HG02763 (cell line): ENCODE results near the gene KAT6B.

Source experiments
- ATAC-seq: cut with Tn5 transposase; IDR thresholded peaks from one replicate; pipeline ENCODE4 v1.9.1; 2021; ENCODE audit warnings: mild to moderate bottlenecking, moderate library complexity; ENCODE audit not compliant: unreplicated experiment

Gene KAT6B

DNA sequence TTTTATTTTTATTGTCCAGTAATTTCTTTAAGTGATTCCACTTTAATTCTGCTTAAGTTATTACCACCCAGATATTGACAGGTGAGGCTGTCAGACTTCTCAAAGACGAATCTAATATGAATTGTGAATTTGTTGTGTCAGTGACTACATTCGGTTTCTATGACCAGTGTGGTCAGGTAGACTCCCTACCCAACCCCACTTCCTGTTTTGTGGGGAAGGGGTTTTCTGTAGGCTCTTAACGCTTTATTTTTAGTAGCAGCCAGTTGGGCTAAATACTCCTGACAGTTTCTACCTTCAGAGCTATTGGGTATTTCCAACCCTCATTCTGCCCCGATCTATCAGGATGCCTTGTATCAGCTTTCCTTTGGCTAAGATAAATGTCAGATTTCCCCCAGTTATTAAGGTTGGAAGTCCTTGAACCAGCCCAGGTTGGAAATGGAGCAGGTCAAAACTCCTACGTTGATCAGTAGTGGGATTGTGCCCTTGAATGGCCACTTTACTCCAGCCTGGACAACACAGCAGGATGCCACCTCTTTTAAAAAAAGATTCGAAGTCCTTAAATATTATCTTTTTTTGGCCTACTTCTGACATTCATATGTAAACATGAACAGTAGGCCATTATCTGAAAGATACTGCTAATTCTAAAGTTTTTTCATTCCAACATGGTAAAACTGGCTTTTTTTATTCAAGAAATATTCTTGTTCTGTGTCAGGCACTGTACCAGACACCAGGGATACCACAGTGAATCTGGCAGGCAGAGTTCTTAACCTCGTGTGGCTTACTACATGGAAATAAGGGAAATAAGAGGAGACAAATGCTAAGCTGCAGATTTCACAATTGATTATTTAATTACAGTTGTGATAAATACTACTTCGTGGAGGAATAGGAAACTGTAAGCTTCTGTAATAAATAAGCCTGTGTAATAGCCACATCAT, 151.8 kb downstream of the KAT6B start:
- ATAC-seq, result peak; percentile 75

DNA sequence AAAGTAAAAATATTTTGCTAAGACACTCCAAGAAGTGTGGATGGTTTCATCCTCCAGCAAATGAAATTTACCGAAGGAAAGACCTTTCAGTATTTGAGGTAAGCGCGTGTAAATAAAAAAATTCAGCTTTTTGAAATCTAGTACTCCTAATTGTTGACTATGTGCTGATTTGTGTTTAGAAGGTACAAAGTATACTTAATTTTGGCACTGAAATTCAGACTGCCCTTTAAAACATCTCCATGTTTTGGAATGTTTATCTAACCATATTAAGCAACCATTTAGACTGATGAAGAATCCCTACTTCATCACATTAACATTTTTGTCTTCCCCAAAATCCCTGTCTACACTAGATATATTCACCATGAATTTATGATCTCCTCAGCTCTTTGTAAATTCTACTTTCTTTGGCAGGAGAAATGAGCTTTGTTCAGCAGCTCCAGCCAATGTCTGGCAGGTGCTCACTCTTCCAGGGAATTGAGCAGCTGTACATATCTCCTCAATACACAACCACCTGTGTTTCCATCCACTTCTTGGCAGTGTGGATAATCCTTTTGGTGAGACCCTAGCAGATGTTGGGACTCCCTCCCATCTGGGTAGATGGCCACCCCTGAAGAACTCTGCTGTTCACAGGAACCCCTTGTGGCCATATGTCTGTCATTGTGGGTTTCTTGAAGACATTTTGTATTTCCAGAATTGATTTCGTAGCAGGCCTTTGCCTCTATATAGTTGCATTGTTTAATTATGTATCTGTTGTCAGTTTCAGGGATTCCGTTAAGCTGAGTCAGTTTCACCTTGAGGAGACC, 155.6 kb downstream of the KAT6B start:
- ATAC-seq, result no peak

DNA sequence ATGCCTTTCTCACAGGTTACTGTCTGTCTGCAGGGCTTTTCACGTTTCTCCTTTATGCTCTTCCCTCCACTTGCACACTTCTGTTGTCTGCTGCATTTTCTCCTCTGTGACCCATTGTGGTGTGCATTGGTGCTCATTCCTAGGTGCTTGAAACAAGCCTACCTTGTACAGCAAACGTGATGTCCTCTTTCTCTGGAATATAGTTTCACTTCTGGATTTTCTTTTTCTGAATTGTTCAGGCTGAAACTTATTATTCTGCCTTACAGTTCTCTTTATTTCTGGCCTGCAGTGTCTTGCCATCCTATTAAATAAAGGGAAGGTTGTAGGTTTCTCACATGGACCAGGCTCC, 156.2 kb downstream of the KAT6B start:
- no peak for ATAC-seq

DNA sequence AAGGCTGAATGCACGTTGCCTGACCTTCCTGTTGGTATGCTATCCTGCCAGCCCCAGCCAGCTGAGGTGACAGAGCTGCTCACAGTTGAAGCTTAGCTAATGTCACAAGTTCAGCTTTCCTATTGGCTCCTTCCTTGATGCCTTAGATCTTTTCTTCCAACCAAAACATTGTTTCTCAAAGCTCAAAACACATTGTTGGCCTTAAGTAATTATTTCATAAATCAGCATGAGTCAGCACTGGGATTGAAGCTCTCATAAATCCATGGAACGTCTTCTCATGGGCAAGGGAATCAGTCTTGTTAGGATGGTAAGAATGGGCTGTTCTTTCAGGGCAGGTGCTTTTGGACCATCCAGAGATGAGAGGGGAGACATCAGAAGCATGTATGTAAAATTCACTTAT, 157.0 kb downstream of the KAT6B start:
- ATAC-seq, result no peak

DNA sequence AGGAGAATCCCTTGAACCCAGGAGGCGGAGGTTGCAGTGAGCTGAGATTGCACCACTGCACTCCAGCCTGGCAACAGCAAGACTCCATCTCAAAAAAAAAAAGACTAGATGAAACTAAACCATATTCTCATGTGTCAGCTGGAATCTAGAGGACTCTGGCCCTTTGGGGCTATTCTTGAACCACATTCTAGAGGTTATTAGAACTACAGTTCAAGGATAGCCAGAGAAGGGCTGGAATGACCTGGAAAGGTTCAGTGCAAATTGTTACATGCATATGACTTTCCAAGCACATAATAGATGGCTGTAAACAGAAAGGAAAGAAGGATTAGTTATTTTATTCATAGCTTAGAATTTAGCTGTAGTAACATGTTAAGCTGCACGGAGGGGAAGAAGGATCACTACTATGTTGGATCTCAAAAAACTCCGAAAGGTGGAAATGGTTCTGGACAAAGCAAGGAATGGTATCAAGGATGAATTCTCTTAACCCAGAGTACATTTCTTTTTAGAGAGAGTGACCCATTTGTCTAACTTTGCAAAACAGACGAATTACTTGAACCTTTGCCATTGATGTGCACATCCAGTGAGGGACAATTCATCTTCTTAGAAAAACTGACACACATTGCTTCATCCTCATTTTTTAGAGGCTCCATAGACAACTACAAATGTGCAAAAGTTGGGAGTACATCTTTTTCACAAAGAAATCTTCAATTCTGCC, 161.1 kb downstream of the KAT6B start:
- ATAC-seq, result no peak

DNA sequence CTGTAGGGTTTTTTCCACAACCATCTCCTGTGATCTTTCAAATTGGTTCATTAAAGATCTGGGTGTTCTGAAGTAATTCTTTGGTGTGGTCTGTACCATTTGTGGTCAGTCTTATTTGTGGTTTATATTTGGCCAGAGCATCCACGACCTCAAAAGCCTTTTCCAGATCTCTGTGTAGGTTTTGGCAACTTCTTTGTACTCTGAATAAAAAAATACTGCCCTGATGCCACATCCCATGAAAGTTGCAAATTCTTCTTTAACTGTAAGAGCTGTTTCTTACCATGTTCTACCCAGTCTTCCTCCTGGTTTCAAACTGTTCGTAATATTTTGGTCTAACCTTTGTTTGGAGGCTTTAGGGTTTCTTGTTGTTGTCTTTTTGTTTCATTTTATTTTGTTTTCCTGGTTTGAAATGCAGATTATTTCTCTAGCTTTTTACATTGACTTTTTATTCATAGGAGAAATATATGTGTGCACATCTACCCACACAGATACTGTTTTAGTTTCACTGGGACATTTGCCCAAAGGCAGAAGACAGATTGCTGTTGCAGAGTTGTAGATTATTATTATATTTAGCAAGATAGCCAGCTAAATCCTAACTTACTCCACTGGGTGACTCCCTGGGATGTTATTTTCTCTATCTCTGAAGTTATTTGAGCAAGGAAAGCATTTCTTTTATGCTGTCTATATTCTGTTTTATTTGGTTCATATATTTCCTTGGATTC, 161.8 kb downstream of the KAT6B start:
- no peak for ATAC-seq

DNA sequence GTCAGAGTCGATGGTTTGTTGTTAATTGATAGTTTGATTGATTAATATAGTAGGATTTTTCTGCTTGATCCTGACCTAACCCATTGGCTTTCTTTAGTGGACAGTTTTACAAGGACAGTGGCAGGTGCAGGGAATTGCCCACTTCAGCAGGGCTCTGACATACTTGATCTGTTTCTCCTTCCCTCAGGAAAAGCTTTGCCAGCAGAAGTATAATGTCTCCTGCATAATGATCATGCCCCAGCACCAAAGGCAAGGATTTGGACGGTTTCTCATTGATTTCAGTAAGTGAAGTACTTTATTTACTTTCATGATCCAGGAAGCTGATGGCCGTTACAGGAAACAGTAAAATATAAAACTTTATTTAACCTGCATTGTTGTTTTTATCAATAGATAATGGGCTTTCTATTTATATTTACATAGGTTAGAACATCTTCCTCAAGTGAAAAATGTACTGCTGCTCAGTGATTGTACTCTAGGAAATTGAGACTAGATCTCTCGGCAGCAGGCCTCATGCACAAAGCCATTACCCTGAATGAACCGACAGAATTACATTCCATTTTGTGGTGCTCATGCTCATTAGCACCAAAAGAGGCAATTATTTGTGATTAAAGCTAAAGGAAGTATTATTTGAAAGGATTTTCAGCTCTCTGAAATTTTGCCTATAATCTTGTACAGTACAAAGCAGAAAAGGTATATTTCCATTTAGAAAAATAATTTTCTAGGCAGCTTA, 162.6 kb downstream of the KAT6B start:
- no peak for ATAC-seq

DNA sequence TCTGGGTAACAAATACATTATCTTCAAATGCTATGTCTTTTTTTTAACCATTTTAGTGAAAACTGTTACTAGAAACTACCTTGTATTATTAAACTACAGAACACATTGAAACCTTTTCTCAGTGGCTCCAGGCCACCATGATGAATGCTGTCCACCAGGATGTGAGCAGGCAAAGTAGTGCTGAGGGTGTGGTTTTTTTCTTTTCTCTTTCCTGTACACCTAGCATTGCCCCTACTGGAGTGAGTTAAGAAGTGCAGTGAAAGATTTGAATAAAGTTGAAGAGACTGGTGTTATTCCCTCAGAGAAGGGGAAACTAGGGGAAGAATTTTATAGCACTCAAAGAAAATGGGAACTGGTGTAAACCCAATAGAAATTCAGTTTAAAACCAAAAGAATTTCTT, 165.0 kb downstream of the KAT6B start:
- ATAC-seq, result no peak

DNA sequence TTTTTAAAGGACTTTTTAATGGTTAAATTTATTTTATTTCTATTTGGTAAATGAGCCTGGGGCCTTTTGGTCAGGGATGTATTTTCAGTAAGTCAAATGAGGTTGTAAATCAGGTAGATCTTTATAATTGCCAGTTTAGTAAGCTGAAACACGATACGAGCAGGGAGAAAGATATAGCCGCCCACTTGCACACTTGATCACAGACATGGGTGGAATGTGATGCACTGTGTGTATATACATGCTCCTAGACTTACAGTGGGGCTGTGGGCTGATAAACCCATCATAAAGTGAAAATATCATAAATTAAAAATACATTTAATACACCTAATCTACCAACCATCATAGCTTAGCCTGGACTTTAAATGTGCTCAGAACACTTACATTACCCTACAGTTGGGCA, 165.7 kb downstream of the KAT6B start:
- no peak for ATAC-seq

DNA sequence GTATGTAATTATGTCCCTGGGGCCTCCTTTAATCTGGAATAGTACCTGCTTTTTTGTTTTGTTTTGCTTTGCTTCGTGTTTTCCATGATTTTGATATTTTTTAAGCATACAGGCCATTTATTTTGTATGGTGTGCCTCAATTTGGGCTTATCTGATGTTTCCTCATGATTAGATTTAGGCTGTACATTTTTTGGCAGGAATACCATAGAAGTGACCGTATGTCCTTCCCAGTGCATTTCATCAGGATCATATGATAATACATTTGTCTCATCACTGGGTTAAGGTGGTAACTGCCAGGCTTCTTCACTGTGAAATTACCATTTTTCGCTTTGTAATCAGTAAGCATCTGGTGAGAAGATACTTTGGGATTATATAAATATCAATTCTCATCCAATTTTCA, 167.2 kb downstream of the KAT6B start:
- ATAC-seq, result no peak

DNA sequence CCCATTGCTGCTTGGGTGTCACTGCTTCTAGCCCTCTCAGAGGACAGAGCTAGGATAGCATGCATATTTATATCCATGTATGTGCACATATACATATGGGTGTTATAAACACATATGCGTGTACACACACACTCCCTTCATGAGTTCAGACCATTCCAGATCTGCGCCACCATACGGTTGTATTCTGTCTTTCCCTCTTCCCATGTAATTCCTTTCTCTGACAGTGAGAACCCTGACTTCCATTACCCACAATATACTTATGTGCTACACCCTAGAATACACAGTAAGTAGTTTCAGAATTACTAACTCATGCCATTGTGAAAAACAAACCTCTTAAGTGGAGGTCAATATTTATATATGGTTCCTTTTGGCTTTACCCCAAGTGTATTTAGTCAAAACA, 168.5 kb downstream of the KAT6B start:
- ATAC-seq, result no peak

DNA sequence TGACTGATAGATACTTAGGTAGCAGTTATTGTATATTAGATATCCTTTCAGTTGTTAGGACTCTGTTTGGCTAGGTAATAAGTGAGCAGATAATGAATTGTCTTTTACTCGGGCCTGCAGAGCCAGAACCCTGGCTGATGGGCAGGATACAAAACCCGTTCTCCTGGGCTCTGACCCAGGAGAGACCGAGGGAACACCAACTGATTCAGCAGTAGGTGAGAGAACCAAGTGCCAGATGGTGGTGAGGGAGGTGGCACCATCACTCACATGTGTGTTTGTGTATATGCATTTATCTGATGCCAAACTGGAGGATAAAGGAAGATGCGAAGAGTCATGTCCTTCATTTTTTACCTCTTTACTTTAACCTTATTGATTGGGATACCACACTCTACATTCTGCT, 169.4 kb downstream of the KAT6B start:
- no peak for ATAC-seq

DNA sequence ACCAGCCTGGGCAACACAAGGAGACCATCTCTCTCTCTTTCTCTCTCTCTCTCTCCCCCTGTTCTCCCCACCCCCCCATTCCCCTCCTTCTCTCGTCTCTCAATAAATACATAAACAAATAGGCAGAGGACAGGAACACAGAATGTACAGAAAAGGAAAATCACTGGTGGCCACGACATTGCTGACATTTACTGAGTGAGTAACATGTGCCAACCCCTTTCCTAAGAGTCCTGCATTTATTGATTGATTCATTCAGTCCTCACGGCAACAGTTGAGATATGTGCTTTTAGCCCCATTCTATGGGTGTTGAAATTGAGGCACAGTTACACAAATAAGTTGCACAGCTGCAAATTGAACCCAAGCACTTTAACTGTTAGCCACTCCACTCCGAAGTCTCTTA, 170.8 kb downstream of the KAT6B start:
- ATAC-seq, result no peak

DNA sequence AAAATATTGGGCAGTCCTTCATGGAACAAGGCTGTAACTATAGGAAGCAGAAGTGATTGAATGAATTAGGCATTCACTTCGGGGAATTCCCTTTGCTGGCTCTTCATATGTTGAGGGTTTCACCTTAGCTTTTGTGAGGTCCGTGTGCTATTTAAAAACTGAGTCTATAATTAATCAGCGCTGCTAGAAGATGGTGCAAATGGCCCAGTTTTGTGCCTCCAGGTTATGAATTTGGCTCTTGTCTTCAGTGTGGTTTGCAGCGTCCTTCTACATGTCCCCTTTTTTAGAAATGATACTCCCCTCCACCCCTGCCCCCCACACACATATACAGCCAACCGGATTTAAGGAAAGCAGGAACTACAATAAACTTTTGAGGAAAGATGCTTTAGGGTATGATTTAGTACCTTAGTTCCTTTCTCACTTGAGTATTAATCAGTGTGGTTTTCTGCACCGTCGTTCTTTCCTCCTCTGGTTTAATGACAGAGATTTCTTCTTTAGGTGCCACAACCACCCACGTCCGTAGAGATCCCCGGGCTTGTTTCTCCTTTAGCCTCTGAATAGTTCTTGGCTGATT, 174.4 kb downstream of the KAT6B start:
- peak; percentile 80 for ATAC-seq

DNA sequence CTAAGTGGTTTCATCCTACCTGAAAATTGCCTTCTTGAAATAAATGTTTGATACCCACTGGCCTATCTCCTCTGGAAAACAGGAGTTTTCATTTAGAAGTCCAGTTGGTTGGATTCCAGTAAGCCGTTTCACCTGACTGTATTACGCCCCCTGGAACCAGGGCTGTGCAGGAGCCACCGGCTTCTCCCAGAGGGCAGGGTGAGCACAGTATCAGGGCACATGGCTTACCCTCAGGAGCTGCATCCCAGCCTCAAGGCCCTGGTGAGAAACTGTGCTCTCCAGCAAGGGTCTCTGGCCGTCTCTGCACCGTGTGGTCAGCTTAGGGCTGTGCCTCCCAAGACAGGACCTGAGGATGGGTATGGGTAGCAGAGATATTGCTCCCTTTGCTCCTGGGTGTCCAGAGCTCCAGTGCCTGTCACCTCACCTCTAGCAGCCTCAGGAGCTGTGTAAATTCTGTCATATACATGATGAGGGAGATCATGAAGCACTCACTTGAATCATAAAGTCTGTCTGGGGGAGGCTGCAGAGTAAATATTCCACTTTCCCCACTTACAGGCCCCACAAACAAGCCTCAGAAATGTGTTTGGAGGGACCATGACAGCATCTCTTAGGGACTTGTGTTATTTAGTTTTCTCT, 175.4 kb downstream of the KAT6B start:
- no peak for ATAC-seq

DNA sequence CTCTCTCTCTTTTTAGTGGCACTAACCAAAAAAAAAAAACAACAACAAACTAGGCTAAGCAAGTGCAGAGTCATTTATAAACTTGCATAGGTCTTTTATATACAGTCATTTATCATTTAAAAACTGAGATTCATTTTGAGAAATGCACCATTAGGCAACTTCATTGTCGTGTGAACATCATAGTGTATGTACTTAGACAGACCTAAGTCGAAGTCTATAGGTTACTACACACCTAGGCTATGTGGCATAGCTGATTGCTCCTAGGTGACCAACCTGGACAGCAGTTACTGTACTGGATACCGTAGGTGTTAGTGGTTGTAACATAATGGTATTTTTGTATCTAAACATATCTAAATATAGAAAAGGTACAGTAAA, 175.9 kb downstream of the KAT6B start:
- no peak for ATAC-seq

DNA sequence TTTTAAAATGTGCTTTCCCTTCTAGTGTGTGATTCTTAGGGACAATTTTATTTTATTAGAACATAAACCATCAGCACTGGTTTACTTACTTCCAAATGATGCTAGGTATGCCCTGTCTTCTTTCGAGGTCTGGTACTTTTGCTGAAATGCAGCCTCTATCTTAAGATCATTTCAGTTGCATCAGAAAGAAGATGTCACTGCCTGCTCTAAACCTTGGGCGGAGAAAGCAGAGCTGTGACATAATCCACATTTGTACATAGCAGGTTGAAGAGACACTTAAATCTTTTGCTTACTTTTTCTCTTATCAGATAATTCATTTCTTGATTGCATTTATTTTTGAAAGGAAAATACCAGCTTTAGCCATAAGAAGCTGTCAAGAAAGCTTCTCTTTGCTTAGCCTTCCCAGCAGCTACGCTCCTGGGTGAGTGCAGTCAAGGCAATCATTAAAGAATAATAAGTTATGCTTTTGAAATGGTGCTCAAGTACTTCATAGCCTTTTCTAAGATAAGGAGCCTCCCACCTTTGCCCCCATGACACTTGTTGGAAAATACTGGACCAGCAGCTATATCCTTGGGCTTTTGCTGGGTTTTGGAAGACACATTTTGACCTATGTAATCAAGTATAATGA, 176.7 kb downstream of the KAT6B start:
- ATAC-seq, result no peak

DNA sequence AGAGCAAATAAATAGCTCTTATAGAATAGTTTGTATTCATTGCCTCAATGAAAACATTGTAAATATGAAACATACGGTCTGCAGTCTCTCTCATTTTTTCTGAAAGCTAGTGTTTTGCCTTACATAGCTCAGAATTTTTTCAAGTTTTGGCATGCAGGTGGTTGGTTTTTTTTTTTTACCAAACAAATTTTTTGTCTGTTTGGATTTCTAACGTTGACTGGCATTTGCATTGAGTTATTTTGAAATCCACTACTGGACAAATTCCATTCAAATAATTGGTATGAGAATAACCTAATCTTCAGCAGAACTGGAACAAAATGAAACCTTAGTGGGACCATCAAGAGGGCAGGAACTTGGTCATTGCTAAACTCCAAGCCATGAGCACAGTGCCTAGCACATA, 177.5 kb downstream of the KAT6B start:
- no peak for ATAC-seq

DNA sequence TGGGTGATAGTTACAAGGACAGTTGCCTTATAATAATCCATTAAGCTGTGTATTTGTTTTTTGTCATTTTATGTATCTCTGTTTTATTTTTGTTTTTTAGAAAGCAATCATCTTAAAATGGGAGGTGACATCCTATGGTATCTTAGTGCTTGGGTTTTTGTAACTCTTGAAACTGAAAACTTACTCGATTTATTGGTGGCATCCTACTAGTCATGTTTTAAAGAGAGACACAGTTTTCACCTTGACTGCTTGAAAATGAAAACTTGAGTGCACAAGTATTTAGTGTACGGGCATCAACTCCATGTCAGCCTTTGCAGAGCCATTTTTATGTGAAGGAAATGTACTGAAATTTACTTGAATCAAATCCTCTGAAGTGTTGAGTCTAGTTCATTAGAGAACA, 181.2 kb downstream of the KAT6B start:
- ATAC-seq, result no peak
